AG09319 (cell line): ENCODE measurements around the gene CETP.
"Not testable (repeated sequence)": the region's sequence is repeated elsewhere in the genome, so short reads cannot be mapped to it uniquely, and the experiment has no call there.

Experiments
- DNase-seq: peaks from one replicate; pipeline ENCODE4 v3.0.0-alpha.2; 2010; ENCODE audit warnings: low read depth; ENCODE audit errors: extremely low read depth
- CTCF ChIP-seq: IDR thresholded peaks from 2 replicates; pipeline ENCODE4 v1.5.1; 2011; ENCODE audit warnings: low read depth, mild to moderate bottlenecking, inconsistent platforms, low read length, moderate library complexity

CETP gene

GRCh38 chr16:57004387-57005250 is 42.9 kb downstream of the CETP start:
- no peak for TF ChIP-seq CTCF
- DNase-seq = no peak

- not testable (repeated sequence) for DNase-seq
These were observed 43.8 kb downstream of the CETP start for GRCh38 chr16:57005597-57005996.

- no peak for DNase-seq
- TF ChIP-seq CTCF = no peak
These were observed 45.3 kb downstream of the CETP start for GRCh38 chr16:57007050-57007449.

- no peak for TF ChIP-seq CTCF
- no peak for DNase-seq
These were observed 45.8 kb downstream of the CETP start for GRCh38 chr16:57007530-57007929.

GRCh38 chr16:57008440-57008839 is 46.7 kb downstream of the CETP start:
- DNase-seq = no peak
- TF ChIP-seq CTCF = no peak

GRCh38 chr16:57009643-57010170 is 48.0 kb downstream of the CETP start:
- TF ChIP-seq CTCF = no peak

GRCh38 chr16:57012353-57012752 is 50.6 kb downstream of the CETP start:
- no peak for DNase-seq
- TF ChIP-seq CTCF = no peak

More at GRCh38 chr16:57009643-57010170, 48.0 kb downstream of the CETP start:
- no peak for DNase-seq

GRCh38 chr16:57013229-57013628 is 51.5 kb downstream of the CETP start:
- TF ChIP-seq CTCF = no peak
- DNase-seq = no peak
